ENCODE data around the gene PHAF1. TPM values are rescaled to one million over a fixed set of nuclear protein-coding genes. Genes with fewer than 3 reads are reported as not detected.

Gene PHAF1
- total and polyA plus RNA-seq, 9 of the 15 experiments (the other 6 are each of a cell fraction or from before 2014, with no cell fraction given) = 5.1 to 25.4 (median 13.8) TPM

GRCh38 chr16:67183627-67184452 lies 74.1 kb downstream of the PHAF1 start, which contains the start of gene MATCAP1 (continued):
- TF ChIP-seq E2F1 (CRISPR knock-in tag; IDR thresholded peaks at IDR 0.05) = no peak
- TF ChIP-seq EHMT2 (IDR thresholded peaks at IDR 0.05) = peak; percentile 68; the same call in 1 of the 2 replicates
- TF ChIP-seq TFAM (CRISPR knock-in tag; conservative IDR thresholded peaks at IDR 0.05) = no peak
- TF ChIP-seq NR3C1 (CRISPR knock-in tag; IDR thresholded peaks at IDR 0.05) = no peak
- TF ChIP-seq CBFA2T3 (IDR thresholded peaks at IDR 0.05) = no peak
- TF ChIP-seq ZNF431 (CRISPR knock-in tag; IDR thresholded peaks at IDR 0.05) = no peak
- TF ChIP-seq KLF1 (tag; IDR thresholded peaks at IDR 0.05) = peak; percentile 85
- TF ChIP-seq RBM14 (IDR thresholded peaks at IDR 0.05; ENCODE audit: borderline replicate concordance, insufficient read depth, low read depth, low read length) = no peak
- no peak for TF ChIP-seq ZNF263 (CRISPR knock-in tag; IDR thresholded peaks at IDR 0.05; ENCODE audit: borderline replicate concordance)
- TF ChIP-seq MNT (conservative IDR thresholded peaks at IDR 0.05) = peak; percentile 73 to 89
- no peak for TF ChIP-seq ZBTB49 (CRISPR knock-in tag; IDR thresholded peaks at IDR 0.05; ENCODE audit: borderline replicate concordance)
- no peak for TF ChIP-seq SMARCA4 (IDR thresholded peaks at IDR 0.05)
- no peak for TF ChIP-seq ZNF224 (CRISPR knock-in tag; IDR thresholded peaks at IDR 0.05)
- peak; percentile 74 for TF ChIP-seq POLR2B (IDR thresholded peaks at IDR 0.05; ENCODE audit: low read depth, partially characterized antibody)
- TF ChIP-seq AFF4 (CRISPR knock-in tag; IDR thresholded peaks at IDR 0.05) = no peak
- no peak for TF ChIP-seq RHOXF2B (CRISPR knock-in tag; conservative IDR thresholded peaks at IDR 0.05)

Data from K562 (cell line).